Sigmoid colon (tissue), 7 donors: Measurements from ENCODE around the gene YPEL5. TPM values are rescaled to one million over a fixed set of nuclear protein-coding genes. Genes with fewer than 3 reads are reported as not detected.

Experiments used
- DNase-seq: peaks from one replicate; pipeline ENCODE4 v3.0.0-alpha.2; 2019
- H3K27ac ChIP-seq, 4 donors: fragments of 200-600 bp; sonication (generic); one replicate each; pipeline ENCODE4 v1.5.1; 2016 to 2019; ENCODE audit warnings: mild to moderate bottlenecking in 1 of 4
- H3K27me3 ChIP-seq, 3 donors: fragments of 200-600 bp; sonication (generic); one replicate each; pipeline ENCODE4 v1.5.1; 2019; ENCODE audit warnings: mild to moderate bottlenecking in 1 of 3
- H3K36me3 ChIP-seq, 4 donors: fragments of 200-600 bp; sonication (generic); one replicate each; pipeline ENCODE4 v1.5.1; 2016 to 2019
- H3K4me1 ChIP-seq, 4 donors: fragments of 200-600 bp; sonication (generic); one replicate each; pipeline ENCODE4 v1.5.1; 2017 to 2019
- H3K4me3 ChIP-seq, 4 donors: fragments of 200-600 bp; sonication (generic); one replicate each; pipeline ENCODE4 v1.5.1; 2017 to 2019; ENCODE audit warnings: mild to moderate bottlenecking in 2 of 4, moderate library complexity in 1 of 4
- H3K9me3 ChIP-seq, 4 donors: fragments of 200-600 bp in 3 of 4; sonication (generic) in 3 of 4; one replicate each; pipeline versions ENCODE4 v1.5.1 to v1.6.1; 2013 to 2019
- EP300 ChIP-seq, 4 donors: sonication (generic); formaldehyde crosslinking; IDR thresholded peaks; one replicate each; pipeline ENCODE4 v1.6.1; 2017; ENCODE audit warnings: antibody characterized with exemption in 4 of 4
- POLR2A ChIP-seq, 2 donors: fragments of 450-650 bp; IDR thresholded peaks; one replicate each; pipeline ENCODE4 v1.6.1; 2016; ENCODE audit warnings: antibody characterized with exemption in 2 of 2, mild to moderate bottlenecking in 2 of 2, moderate library complexity in 2 of 2
- POLR2AphosphoS5 ChIP-seq, 4 donors: sonication (generic); formaldehyde crosslinking; IDR thresholded peaks; one replicate each; pipeline ENCODE4 v1.6.1; 2017; ENCODE audit warnings: antibody characterized with exemption in 4 of 4
- WGBS, 2 donors: extraction: QIAGEN DNeasy Blood & Tissue Kit; methylation state at CpG; one replicate each; pipeline ENCODE4 v1.1.7; 2013; 5-methylcytosine and 5-hydroxymethylcytosine counted together
- intact Hi-C: fragments of 100-400 bp; cut with DNase I; formaldehyde crosslinking; loops from one replicate; pipeline ENCODE4 v1.15.1; 2023
- polyA plus RNA-seq, 3 donors: library from polyadenylated mRNA; stranded (reverse); fragments of 200-250 nt; gene quantifications; one replicate each; pipeline ENCODE4 v1.2.3, GENCODE V29; 2013
- total RNA-seq, 4 donors: library from RNA; depleted of rRNA; stranded (reverse); fragments of >200 nt; gene quantifications; one replicate each; pipeline ENCODE4 v1.1.0, GENCODE V29; 2016
- TF ChIP-seq, protein P1 (sequence below), 4 experiments: fragments of 450-650 bp in 3 of 4; fragments of 200-600 bp in 1 of 4; IDR thresholded peaks; one replicate each; pipeline ENCODE4 v1.5.1; 2016 to 2019; ENCODE audit warnings: antibody characterized with exemption in 4 of 4, mild to moderate bottlenecking in 3 of 4, moderate library complexity in 2 of 4
- donor health status: healthy with polysubstance abuse.
- donor health status: Bipolar disorder and iron deficiency.
- donor health status: healthy.

The YPEL5 gene
- total and polyA plus RNA-seq, 7 donors: 36.9 to 155 (median 132) TPM

DNA sequence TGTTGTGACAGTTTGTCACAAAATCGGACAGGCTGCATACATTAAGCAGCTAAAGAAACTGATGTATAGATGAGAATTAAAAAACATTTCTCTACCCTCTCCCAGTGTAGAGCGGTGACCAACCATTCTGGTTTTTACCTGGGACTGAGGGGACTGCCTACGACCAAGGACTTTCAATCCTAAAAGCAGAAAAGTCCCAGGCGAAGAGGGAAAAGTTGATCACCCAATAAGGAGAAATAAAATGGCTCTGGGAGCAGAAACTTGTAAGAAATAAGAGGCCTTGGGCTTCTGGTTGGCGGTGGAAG is 30.9 kb upstream of the YPEL5 start:
- TF ChIP-seq POLR2A (IDR thresholded peaks at IDR 0.05) (no peak), POLR2AphosphoS5 (IDR thresholded peaks at IDR 0.05) (no peak), EP300 (IDR thresholded peaks at IDR 0.05) (no peak)
- TF ChIP-seq, protein P1, sequence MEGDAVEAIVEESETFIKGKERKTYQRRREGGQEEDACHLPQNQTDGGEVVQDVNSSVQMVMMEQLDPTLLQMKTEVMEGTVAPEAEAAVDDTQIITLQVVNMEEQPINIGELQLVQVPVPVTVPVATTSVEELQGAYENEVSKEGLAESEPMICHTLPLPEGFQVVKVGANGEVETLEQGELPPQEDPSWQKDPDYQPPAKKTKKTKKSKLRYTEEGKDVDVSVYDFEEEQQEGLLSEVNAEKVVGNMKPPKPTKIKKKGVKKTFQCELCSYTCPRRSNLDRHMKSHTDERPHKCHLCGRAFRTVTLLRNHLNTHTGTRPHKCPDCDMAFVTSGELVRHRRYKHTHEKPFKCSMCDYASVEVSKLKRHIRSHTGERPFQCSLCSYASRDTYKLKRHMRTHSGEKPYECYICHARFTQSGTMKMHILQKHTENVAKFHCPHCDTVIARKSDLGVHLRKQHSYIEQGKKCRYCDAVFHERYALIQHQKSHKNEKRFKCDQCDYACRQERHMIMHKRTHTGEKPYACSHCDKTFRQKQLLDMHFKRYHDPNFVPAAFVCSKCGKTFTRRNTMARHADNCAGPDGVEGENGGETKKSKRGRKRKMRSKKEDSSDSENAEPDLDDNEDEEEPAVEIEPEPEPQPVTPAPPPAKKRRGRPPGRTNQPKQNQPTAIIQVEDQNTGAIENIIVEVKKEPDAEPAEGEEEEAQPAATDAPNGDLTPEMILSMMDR (IDR thresholded peaks at IDR 0.05): no peak
- intact Hi-C loops: loop anchor here (1.0 kb wide), 1 partner anchor 25 kb away; no protein-coding TSS in a partner anchor
- WGBS, 2 donors: 72 to 78% methylated on average over 5 of the region's 5 CpGs
- no peak for DNase-seq
- Histone ChIP-seq H3K4me3 (no peak overlapping the region), H3K36me3 (no peaks in the 10 kb centered on the region), H3K27me3 (no peaks in the 10 kb centered on the region), H3K9me3 (no peaks in the 10 kb centered on the region), H3K4me1 (peaks cover 0 to 4% (median 0%) of the 10 kb centered on the region in 4 donors), H3K27ac (no peak overlapping the region)

DNA sequence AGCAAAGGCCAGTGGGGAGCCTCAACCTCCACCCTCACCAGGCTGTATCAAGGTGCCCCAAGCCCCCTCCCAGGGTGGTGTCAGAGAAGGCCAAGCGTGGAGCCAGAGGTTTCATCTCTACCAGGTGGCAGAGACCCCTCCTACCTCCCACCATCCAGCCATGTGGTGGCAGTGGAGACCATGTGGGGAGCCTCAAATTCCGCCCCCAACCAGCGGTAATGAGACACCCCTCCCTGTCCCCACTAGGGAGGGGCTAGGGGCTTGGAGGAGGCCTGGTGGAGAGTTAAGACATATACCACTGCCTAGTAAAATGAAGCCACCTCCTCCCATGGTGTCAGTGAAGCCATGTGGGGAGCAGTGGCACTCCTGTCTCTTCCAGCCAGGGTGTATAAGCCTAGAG is 24.4 kb upstream of the YPEL5 start:
- Histone ChIP-seq H3K4me3 (no peak overlapping the region), H3K4me1 (no peaks in the 10 kb centered on the region), H3K27me3 (no peaks in the 10 kb centered on the region), H3K36me3 (no peaks in the 10 kb centered on the region), H3K9me3 (peaks cover 0 to 3% (median 0%) of the 10 kb centered on the region in 4 donors), H3K27ac (no peak overlapping the region)
- intact Hi-C loops: no loop called here
- no peak for DNase-seq
- no peak for TF ChIP-seq POLR2AphosphoS5 (IDR thresholded peaks at IDR 0.05)
- no peak for TF ChIP-seq EP300 (IDR thresholded peaks at IDR 0.05)
- TF ChIP-seq, protein P1 (IDR thresholded peaks at IDR 0.05): no peak
- TF ChIP-seq POLR2A (IDR thresholded peaks at IDR 0.05): no peak
- WGBS, 2 donors: 90 to 96% methylated on average over 3 of the region's 3 CpGs

DNA sequence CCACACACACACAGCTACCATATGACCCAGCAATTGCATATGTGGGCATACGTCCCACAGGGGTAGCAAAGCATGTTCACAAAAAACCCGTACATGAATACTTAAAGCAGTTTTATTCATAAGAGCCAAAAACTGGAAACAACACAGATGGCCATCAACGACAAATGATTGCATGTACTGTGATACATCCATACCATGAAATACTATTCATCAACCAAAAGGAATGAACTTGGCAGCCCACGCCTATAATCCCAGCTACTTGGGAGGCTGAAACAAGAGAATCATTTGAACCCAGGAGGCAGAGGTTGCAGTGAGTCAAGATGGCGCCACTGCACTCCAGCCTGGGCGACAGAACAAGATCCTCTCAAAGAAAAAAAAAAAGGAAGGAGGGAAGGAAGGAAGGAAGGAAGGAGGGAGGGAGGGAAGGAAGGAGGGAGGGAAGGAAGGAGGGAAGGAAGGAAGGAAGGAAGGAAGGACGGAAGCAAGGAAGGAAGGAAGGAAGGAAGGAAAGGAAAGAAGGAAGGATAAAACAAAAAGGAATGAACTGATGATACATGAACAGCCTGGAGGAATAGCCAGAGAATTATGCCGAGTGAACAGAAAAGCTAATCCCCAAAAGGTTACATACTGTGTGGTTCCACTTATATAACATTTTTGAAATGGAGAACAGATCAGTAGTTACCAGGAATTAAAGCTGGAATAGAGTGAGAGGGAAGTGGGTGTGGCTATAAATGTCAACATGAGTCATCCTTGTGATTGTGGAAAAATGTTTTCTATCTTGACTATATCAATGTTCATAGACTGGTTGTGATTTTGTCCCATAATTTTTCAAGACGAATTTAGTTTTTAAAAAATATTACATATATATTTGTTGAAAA is 19.6 kb upstream of the YPEL5 start:
- intact Hi-C loops: no loop called here

DNA sequence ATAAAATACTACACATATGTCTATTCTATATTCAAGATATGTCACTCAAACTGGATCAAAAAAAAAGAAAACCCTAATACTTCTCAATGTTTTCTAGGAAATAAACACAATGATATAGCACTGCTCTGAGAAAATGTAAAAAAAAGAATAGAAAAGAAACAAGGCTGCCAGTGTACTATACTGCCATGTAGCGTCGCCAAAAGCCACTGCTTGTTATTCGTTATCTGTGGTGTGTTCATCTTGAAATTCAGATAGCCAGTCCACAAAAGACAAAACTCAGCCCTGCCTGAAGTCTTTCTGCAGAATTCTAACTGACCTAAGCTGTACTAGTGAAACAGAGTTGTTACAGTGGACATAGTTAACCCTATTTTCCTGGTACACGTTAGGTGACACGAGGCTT is 12.2 kb upstream of the YPEL5 start:
- 85 to 86% methylated on average over 5 of the region's 5 CpGs for WGBS, 2 donors
- Histone ChIP-seq H3K27me3 (no peaks in the 10 kb centered on the region), H3K4me1 (no peaks in the 10 kb centered on the region), H3K27ac (no peak overlapping the region), H3K36me3 (no peaks in the 10 kb centered on the region), H3K9me3 (no peaks in the 10 kb centered on the region), H3K4me3 (no peak overlapping the region)
- intact Hi-C loops: no loop called here
- TF ChIP-seq EP300 (IDR thresholded peaks at IDR 0.05) (no peak), POLR2A (IDR thresholded peaks at IDR 0.05) (no peak), POLR2AphosphoS5 (IDR thresholded peaks at IDR 0.05) (no peak)
- TF ChIP-seq, protein P1 (IDR thresholded peaks at IDR 0.05): no peak
- DNase-seq: no peak

More for the DNA sequence above, 19.6 kb upstream of the YPEL5 start:
- no peak for DNase-seq
- Histone ChIP-seq H3K36me3 (no peaks in the 10 kb centered on the region), H3K9me3 (peaks cover 0 to 3% (median 0%) of the 10 kb centered on the region in 4 donors), H3K4me1 (no peaks in the 10 kb centered on the region), H3K4me3 (no peak overlapping the region), H3K27me3 (no peaks in the 10 kb centered on the region), H3K27ac (no peak overlapping the region)
- TF ChIP-seq POLR2A (IDR thresholded peaks at IDR 0.05): no peak
- TF ChIP-seq, protein P1 (IDR thresholded peaks at IDR 0.05): no peak
- no peak for TF ChIP-seq POLR2AphosphoS5 (IDR thresholded peaks at IDR 0.05)
- TF ChIP-seq EP300 (IDR thresholded peaks at IDR 0.05): no peak
- 77 to 86% methylated on average over 9 of the region's 9 CpGs for WGBS, 2 donors
